ENCODE data around the gene FOXP1. TPM values are rescaled to one million over a fixed set of nuclear protein-coding genes. Genes with fewer than 3 reads are reported as not detected.

FOXP1 gene
- total and polyA plus RNA-seq, 2 of the 8 experiments (the other 6 are each of a cell fraction or from before 2014, with no cell fraction given): 13.9 to 25.4 TPM

DNA sequence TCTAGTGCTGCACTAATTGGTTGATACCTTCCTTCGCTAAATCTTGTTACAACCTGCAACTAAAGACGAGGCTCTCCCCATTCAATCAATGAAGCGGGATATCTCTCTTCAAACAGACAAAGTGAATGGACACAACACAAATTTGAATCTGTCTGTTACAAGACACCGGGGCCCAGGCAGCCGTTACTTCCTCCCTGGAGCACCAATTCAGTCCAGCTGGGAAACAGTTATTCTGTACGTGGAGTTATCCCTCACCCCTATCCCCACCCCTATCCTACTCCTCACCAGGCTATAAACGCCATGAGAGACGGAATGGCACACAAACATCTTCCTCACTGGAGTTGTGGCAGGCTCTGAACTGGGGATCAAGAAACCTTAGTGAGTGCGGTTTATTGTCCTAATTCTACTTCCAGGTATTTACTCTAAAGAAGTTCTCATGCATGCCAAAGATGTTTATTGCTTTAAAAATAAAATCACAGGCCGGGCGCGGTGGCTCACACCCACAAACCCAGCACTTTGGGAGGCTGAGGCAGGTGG is 181.8 kb downstream of the FOXP1 start (continued):
- TF ChIP-seq RFX5 (IDR thresholded peaks at IDR 0.05; ENCODE audit: borderline replicate concordance, low read depth, low read length): no peak
- no peak for TF ChIP-seq SUZ12 (IDR thresholded peaks at IDR 0.05; ENCODE audit: low read length)

Measured in H1 (cell line).